Liver (tissue), 9 donors: ENCODE data around the gene SLC36A3. TPM values are rescaled to one million over a fixed set of nuclear protein-coding genes. Genes with fewer than 3 reads are reported as not detected.

Experiments
- DNase-seq: peaks from one replicate; pipeline ENCODE4 v3.0.0-alpha.2; 2017; ENCODE audit warnings: low spot score
- H3K27ac ChIP-seq, 2 donors: one replicate each; pipeline ENCODE4 v1.7.0; 2013; ENCODE audit warnings: inconsistent platforms in 2 of 2, low read length in 2 of 2, control low read depth in 1 of 2, low read depth in 1 of 2, mild to moderate bottlenecking in 1 of 2
- H3K27me3 ChIP-seq, 4 donors: one replicate each; pipeline versions ENCODE4 v1.6.1 to v1.7.0; 2013; ENCODE audit warnings: low read length in 3 of 4, inconsistent platforms in 1 of 4, mild to moderate bottlenecking in 1 of 4, moderate library complexity in 1 of 4; ENCODE audit not compliant: control insufficient read depth in 4 of 4, insufficient read depth in 4 of 4
- H3K36me3 ChIP-seq, 4 donors: one replicate each; pipeline versions ENCODE4 v1.6.1 to v1.7.0; 2013; ENCODE audit warnings: low read length in 3 of 4, mild to moderate bottlenecking in 3 of 4, low read depth in 1 of 4, moderate library complexity in 1 of 4; ENCODE audit not compliant: control insufficient read depth in 4 of 4, insufficient read depth in 3 of 4
- H3K4me1 ChIP-seq, 4 donors: one replicate each; pipeline versions ENCODE4 v1.6.1 to v1.7.0; 2013; ENCODE audit warnings: low read length in 3 of 4, mild to moderate bottlenecking in 3 of 4, moderate library complexity in 1 of 4; ENCODE audit not compliant: control insufficient read depth in 4 of 4, insufficient read depth in 4 of 4
- H3K4me3 ChIP-seq, 3 donors: one replicate each; pipeline versions ENCODE4 v1.6.1 to v1.7.0; 2013; ENCODE audit warnings: low read length in 3 of 3, control low read depth in 1 of 3, low read depth in 1 of 3, mild to moderate bottlenecking in 1 of 3
- H3K9ac ChIP-seq, 2 donors: one replicate each; pipeline ENCODE4 v1.7.0; 2013; ENCODE audit warnings: low read length in 2 of 2, mild to moderate bottlenecking in 2 of 2, moderate library complexity in 2 of 2, control low read depth in 1 of 2, low read depth in 1 of 2
- H3K9me3 ChIP-seq, 4 donors: one replicate each; pipeline versions ENCODE4 v1.6.1 to v1.7.0; 2013; ENCODE audit warnings: low read length in 3 of 4; ENCODE audit not compliant: control insufficient read depth in 4 of 4
- EGR1 ChIP-seq, 2 donors: IDR thresholded peaks; 2 replicates each; pipeline ENCODE4 v1.6.1; 2016 to 2018; ENCODE audit warnings: antibody characterized with exemption in 2 of 2, low read depth in 2 of 2
- FOXA2 ChIP-seq: IDR thresholded peaks from 2 replicates; pipeline ENCODE4 v1.6.1; 2016; ENCODE audit warnings: antibody characterized with exemption
- GABPA ChIP-seq, 2 donors: IDR thresholded peaks in 1 of 2; conservative IDR thresholded peaks in 1 of 2; 2 replicates each; pipeline ENCODE4 v1.6.1; 2016; ENCODE audit warnings: antibody characterized with exemption in 2 of 2, mild to moderate bottlenecking in 1 of 2, moderate library complexity in 1 of 2
- HNF4G ChIP-seq: IDR thresholded peaks from 2 replicates; pipeline ENCODE4 v1.6.1; 2016; ENCODE audit warnings: antibody characterized with exemption
- JUND ChIP-seq, 2 donors: IDR thresholded peaks; 2 replicates each; pipeline ENCODE4 v1.6.1; 2016; ENCODE audit warnings: antibody characterized with exemption in 2 of 2
- NR2F2 ChIP-seq: IDR thresholded peaks from 2 replicates; pipeline ENCODE4 v1.6.1; 2016; ENCODE audit warnings: antibody characterized with exemption
- RAD21 ChIP-seq, 2 donors: IDR thresholded peaks; 2 replicates each; pipeline ENCODE4 v1.6.1; 2016; ENCODE audit warnings: antibody characterized with exemption in 2 of 2, mild to moderate bottlenecking in 2 of 2
- RXRA ChIP-seq, 2 donors: IDR thresholded peaks; 2 replicates each; pipeline ENCODE4 v1.6.1; 2017 to 2018; ENCODE audit warnings: antibody characterized with exemption in 2 of 2, mild to moderate bottlenecking in 1 of 2
- SP1 ChIP-seq: IDR thresholded peaks from 2 replicates; pipeline ENCODE4 v1.6.1; 2018; ENCODE audit warnings: antibody characterized with exemption, mild to moderate bottlenecking
- YY1 ChIP-seq: IDR thresholded peaks from 2 replicates; pipeline ENCODE4 v1.6.1; 2016; ENCODE audit warnings: antibody characterized with exemption, mild to moderate bottlenecking
- WGBS: extraction: QIAGEN DNeasy Blood & Tissue Kit; methylation state at CpG from one replicate; pipeline ENCODE4 v1.1.7; 2013; 5-methylcytosine and 5-hydroxymethylcytosine counted together
- polyA plus RNA-seq, 2 donors: library from polyadenylated mRNA; stranded (reverse) in 1 of 2; unstranded in 1 of 2; fragments of 200-250 nt in 1 of 2; fragments of >200 nt in 1 of 2; fragmentation: Nextera tagmentation in 1 of 2; extraction: Ambion mirVana in 1 of 2; gene quantifications; one replicate each; pipeline versions ENCODE4 v1.2.1 to v1.2.3, GENCODE V29; 2013 to 2015
- total RNA-seq, 2 donors: library from RNA; depleted of rRNA; stranded (reverse); fragments of >200 nt; gene quantifications; one replicate each; pipeline ENCODE4 v1.2.3, GENCODE V29; 2014
- TF ChIP-seq, protein P1 (sequence below): IDR thresholded peaks from 2 replicates; pipeline ENCODE4 v1.6.1; 2016; ENCODE audit warnings: antibody characterized with exemption
- TF ChIP-seq, protein P2 (sequence below): IDR thresholded peaks from 2 replicates; pipeline ENCODE4 v1.6.1; 2016; ENCODE audit warnings: antibody characterized with exemption
- TF ChIP-seq, protein P3 (sequence below): IDR thresholded peaks from 2 replicates; pipeline ENCODE4 v1.6.1; 2016; ENCODE audit warnings: antibody characterized with exemption, mild to moderate bottlenecking
- TF ChIP-seq, protein P4 (sequence below): fragments of 150-350 bp; IDR thresholded peaks from 2 replicates; pipeline ENCODE4 v1.5.1; 2017; ENCODE audit warnings: improper control_type of control experiment, low read depth, low read length; ENCODE audit not compliant: missing input control
- TF ChIP-seq, protein P5 (sequence below): IDR thresholded peaks from 2 replicates; pipeline ENCODE4 v1.6.1; 2016; ENCODE audit warnings: antibody characterized with exemption
- donor health status: healthy.
- donor health status: healthy.
- donor health status: healthy.
- donor health status: healthy.
- donor health status: healthy.

The SLC36A3 gene
- total and polyA plus RNA-seq, 4 donors: not detected

DNA sequence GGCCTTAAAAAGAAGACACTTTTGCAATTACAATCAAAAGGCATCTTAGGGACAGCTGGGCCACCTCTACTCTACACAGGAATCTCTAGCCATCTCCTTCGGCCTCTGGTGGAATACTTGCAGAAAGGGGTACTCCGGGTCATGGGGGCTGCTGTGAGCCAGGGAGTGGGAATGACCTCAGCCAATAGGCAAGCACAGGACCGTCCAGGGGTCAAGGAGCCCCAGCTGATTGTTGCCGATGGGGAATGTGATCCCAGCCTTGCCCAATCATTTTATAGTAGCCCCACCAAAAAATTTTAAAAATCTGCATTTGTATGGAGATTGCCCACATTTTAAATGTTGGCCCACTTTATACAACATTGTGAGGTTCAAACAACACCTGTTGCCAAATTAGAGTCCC, 16.9 kb upstream of the SLC36A3 start:
- Histone ChIP-seq H3K4me3 (no peak overlapping the region), H3K9me3 (peaks cover 0 to 4% (median 0%) of the 10 kb centered on the region in 4 donors), H3K4me1 (no peaks in the 10 kb centered on the region), H3K27me3 (no peaks in the 10 kb centered on the region), H3K36me3 (no peaks in the 10 kb centered on the region), H3K9ac (no peak overlapping the region), H3K27ac (no peak overlapping the region)
- 85% methylated on average over 4 of the region's 4 CpGs for WGBS
- TF ChIP-seq, protein P1, sequence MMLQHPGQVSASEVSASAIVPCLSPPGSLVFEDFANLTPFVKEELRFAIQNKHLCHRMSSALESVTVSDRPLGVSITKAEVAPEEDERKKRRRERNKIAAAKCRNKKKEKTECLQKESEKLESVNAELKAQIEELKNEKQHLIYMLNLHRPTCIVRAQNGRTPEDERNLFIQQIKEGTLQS: no peak
- TF ChIP-seq FOXA2: no peak
- no peak for TF ChIP-seq RAD21 (IDR thresholded peaks at IDR 0.05)
- no peak for TF ChIP-seq JUND (IDR thresholded peaks at IDR 0.05)
- no peak for DNase-seq

DNA sequence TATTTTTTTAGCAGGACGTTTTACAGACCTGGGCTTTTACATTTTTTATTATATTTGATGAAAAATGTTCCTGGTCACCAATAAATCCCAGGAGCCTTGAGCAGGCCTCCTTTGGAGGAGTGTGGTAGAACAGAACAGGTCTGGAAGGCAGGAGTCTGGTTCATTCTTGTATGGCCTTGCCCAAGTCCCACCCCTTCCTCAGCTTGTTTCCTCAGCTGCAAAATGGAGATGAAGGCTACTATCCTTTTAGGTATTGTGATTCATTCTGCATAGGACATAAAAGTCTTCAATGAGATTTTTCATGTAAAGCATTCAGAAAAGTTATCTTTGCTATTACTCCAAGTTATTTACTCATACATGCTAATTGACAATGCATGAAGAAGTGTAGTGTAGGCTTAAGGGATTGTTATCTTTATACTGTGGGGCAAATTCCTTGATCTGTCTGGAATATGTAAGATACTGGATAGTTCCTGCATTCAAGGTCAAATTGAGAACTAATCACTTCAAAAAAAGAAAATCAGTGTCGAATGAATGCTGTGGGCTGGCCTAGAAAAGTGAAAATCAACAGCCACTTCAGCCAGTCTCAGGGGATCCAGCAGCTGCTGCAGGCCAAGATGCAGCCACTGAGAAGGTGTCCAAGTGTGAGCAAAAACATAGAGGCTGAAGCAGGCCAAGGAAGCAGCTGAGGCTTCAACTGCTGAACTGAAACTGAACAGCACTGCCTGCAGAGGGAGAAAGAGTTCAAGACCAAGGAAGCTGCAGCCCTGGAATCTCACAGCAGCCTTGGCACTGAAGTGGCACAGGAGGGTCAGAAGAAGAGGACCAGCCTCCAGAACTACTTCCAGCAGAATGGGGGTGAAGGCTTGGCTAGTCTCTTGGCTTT, 15.5 kb upstream of the SLC36A3 start:
- TF ChIP-seq JUND (IDR thresholded peaks at IDR 0.05): no peak
- no peak for TF ChIP-seq HNF4G
- no peak for TF ChIP-seq GABPA (IDR thresholded peaks at IDR 0.05 in 1 of 2, conservative IDR thresholded peaks at IDR 0.05 in 1 of 2)
- TF ChIP-seq YY1: no peak
- TF ChIP-seq RXRA (IDR thresholded peaks at IDR 0.05): no peak
- TF ChIP-seq, protein P2, sequence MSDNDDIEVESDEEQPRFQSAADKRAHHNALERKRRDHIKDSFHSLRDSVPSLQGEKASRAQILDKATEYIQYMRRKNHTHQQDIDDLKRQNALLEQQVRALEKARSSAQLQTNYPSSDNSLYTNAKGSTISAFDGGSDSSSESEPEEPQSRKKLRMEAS: no peak
- TF ChIP-seq, protein P1: no peak
- TF ChIP-seq EGR1 (IDR thresholded peaks at IDR 0.05; ENCODE audit: low read depth in 2 of 2): no peak
- TF ChIP-seq NR2F2: no peak
- TF ChIP-seq, protein P3, sequence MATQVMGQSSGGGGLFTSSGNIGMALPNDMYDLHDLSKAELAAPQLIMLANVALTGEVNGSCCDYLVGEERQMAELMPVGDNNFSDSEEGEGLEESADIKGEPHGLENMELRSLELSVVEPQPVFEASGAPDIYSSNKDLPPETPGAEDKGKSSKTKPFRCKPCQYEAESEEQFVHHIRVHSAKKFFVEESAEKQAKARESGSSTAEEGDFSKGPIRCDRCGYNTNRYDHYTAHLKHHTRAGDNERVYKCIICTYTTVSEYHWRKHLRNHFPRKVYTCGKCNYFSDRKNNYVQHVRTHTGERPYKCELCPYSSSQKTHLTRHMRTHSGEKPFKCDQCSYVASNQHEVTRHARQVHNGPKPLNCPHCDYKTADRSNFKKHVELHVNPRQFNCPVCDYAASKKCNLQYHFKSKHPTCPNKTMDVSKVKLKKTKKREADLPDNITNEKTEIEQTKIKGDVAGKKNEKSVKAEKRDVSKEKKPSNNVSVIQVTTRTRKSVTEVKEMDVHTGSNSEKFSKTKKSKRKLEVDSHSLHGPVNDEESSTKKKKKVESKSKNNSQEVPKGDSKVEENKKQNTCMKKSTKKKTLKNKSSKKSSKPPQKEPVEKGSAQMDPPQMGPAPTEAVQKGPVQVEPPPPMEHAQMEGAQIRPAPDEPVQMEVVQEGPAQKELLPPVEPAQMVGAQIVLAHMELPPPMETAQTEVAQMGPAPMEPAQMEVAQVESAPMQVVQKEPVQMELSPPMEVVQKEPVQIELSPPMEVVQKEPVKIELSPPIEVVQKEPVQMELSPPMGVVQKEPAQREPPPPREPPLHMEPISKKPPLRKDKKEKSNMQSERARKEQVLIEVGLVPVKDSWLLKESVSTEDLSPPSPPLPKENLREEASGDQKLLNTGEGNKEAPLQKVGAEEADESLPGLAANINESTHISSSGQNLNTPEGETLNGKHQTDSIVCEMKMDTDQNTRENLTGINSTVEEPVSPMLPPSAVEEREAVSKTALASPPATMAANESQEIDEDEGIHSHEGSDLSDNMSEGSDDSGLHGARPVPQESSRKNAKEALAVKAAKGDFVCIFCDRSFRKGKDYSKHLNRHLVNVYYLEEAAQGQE: no peak
- TF ChIP-seq SP1: no peak
- TF ChIP-seq, protein P4, sequence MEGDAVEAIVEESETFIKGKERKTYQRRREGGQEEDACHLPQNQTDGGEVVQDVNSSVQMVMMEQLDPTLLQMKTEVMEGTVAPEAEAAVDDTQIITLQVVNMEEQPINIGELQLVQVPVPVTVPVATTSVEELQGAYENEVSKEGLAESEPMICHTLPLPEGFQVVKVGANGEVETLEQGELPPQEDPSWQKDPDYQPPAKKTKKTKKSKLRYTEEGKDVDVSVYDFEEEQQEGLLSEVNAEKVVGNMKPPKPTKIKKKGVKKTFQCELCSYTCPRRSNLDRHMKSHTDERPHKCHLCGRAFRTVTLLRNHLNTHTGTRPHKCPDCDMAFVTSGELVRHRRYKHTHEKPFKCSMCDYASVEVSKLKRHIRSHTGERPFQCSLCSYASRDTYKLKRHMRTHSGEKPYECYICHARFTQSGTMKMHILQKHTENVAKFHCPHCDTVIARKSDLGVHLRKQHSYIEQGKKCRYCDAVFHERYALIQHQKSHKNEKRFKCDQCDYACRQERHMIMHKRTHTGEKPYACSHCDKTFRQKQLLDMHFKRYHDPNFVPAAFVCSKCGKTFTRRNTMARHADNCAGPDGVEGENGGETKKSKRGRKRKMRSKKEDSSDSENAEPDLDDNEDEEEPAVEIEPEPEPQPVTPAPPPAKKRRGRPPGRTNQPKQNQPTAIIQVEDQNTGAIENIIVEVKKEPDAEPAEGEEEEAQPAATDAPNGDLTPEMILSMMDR: no peak
- TF ChIP-seq, protein P5, sequence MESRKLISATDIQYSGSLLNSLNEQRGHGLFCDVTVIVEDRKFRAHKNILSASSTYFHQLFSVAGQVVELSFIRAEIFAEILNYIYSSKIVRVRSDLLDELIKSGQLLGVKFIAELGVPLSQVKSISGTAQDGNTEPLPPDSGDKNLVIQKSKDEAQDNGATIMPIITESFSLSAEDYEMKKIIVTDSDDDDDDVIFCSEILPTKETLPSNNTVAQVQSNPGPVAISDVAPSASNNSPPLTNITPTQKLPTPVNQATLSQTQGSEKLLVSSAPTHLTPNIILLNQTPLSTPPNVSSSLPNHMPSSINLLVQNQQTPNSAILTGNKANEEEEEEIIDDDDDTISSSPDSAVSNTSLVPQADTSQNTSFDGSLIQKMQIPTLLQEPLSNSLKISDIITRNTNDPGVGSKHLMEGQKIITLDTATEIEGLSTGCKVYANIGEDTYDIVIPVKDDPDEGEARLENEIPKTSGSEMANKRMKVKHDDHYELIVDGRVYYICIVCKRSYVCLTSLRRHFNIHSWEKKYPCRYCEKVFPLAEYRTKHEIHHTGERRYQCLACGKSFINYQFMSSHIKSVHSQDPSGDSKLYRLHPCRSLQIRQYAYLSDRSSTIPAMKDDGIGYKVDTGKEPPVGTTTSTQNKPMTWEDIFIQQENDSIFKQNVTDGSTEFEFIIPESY: no peak
- H3K27ac ChIP-seq: no peak overlapping the region
- H3K27me3 ChIP-seq: no peaks in the 10 kb centered on the region
- H3K9ac ChIP-seq: no peak overlapping the region
- DNase-seq: no peak
- H3K9me3 ChIP-seq: no peaks in the 10 kb centered on the region
- H3K4me3 ChIP-seq: no peak overlapping the region
- WGBS: 80% methylated on average over 2 of the region's 2 CpGs
- H3K4me1 ChIP-seq: no peaks in the 10 kb centered on the region
- H3K36me3 ChIP-seq: no peaks in the 10 kb centered on the region
